ENCODE results near the gene TSHZ2.
A peak's percentile ranks its signal among the peaks of the same experiment; 100 is the strongest.
"Not testable (repeated sequence)": the region's sequence is repeated elsewhere in the genome, so short reads cannot be mapped to it uniquely, and the experiment has no call there.

The TSHZ2 gene

GRCh38 chr20:53078761-53079160 is 106.6 kb downstream of the TSHZ2 start:
- no peak for TF ChIP-seq POLR2A (IDR thresholded peaks at IDR 0.05; ENCODE audit: low read depth, low read length)
- FAIRE-seq (no peak), DNase-seq (ENCODE audit: insufficient read length, low spot score) (no peak)

GRCh38 chr20:53079261-53079691 is 107.1 kb downstream of the TSHZ2 start:
- FAIRE-seq, result no peak

GRCh38 chr20:53079828-53080686 is 107.9 kb downstream of the TSHZ2 start:
- DNase-seq (ENCODE audit: insufficient read length, low spot score) (no peak), FAIRE-seq (no peak)
- TF ChIP-seq POLR2A (IDR thresholded peaks at IDR 0.05; ENCODE audit: low read depth, low read length), result no peak

More at GRCh38 chr20:53079261-53079691, 107.1 kb downstream of the TSHZ2 start:
- DNase-seq (ENCODE audit: insufficient read length, low spot score), result no peak
- TF ChIP-seq POLR2A (IDR thresholded peaks at IDR 0.05; ENCODE audit: low read depth, low read length), result no peak

- no peak for DNase-seq (ENCODE audit: insufficient read length, low spot score)
- no peak for FAIRE-seq
- no peak for TF ChIP-seq POLR2A (IDR thresholded peaks at IDR 0.05; ENCODE audit: low read depth, low read length)
Observed at GRCh38 chr20:53080687-53080962, 108.5 kb downstream of the TSHZ2 start.

- DNase-seq (ENCODE audit: insufficient read length, low spot score) (peak; percentile 5), FAIRE-seq (no peak)
- TF ChIP-seq POLR2A (IDR thresholded peaks at IDR 0.05; ENCODE audit: low read depth, low read length), result no peak
Observed at GRCh38 chr20:53080969-53081871, 109.1 kb downstream of the TSHZ2 start.

GRCh38 chr20:53081916-53082863 is 110.0 kb downstream of the TSHZ2 start:
- FAIRE-seq, result no peak
- no peak for DNase-seq (ENCODE audit: insufficient read length, low spot score)
- no peak for TF ChIP-seq POLR2A (IDR thresholded peaks at IDR 0.05; ENCODE audit: low read depth, low read length)

- no peak for FAIRE-seq
- TF ChIP-seq POLR2A (IDR thresholded peaks at IDR 0.05; ENCODE audit: low read depth, low read length), result no peak
Observed at GRCh38 chr20:53083411-53083810, 111.3 kb downstream of the TSHZ2 start.

GRCh38 chr20:53084408-53084997 is 112.3 kb downstream of the TSHZ2 start:
- DNase-seq (ENCODE audit: insufficient read length, low spot score) (no peak), FAIRE-seq (no peak)
- TF ChIP-seq POLR2A (IDR thresholded peaks at IDR 0.05; ENCODE audit: low read depth, low read length), result no peak

More at GRCh38 chr20:53083411-53083810, 111.3 kb downstream of the TSHZ2 start:
- no peak for DNase-seq (ENCODE audit: insufficient read length, low spot score)

GRCh38 chr20:53085720-53086119 is 113.6 kb downstream of the TSHZ2 start:
- no peak for TF ChIP-seq POLR2A (IDR thresholded peaks at IDR 0.05; ENCODE audit: low read depth, low read length)
- DNase-seq (ENCODE audit: insufficient read length, low spot score) (no peak), FAIRE-seq (no peak)

- TF ChIP-seq POLR2A (IDR thresholded peaks at IDR 0.05; ENCODE audit: low read depth, low read length), result no peak
- no peak for DNase-seq (ENCODE audit: insufficient read length, low spot score)
- FAIRE-seq, result no peak
Observed at GRCh38 chr20:53087037-53087777, 115.0 kb downstream of the TSHZ2 start.

GRCh38 chr20:53088786-53089185 is 116.6 kb downstream of the TSHZ2 start:
- FAIRE-seq, result no peak
- no peak for TF ChIP-seq POLR2A (IDR thresholded peaks at IDR 0.05; ENCODE audit: low read depth, low read length)
- DNase-seq (ENCODE audit: insufficient read length, low spot score), result no peak

GRCh38 chr20:53089851-53090250 is 117.7 kb downstream of the TSHZ2 start:
- DNase-seq (ENCODE audit: insufficient read length, low spot score); FAIRE-seq: not testable (repeated sequence)

Measured in H54 (cell line).